Activated naive CD8-positive, alpha-beta T cell treated with anti-CD3 and anti-CD28 coated beads, Interleukin-2, amount 10 ng/mL, durations not matched to agents 7 days and 5 days (primary cell): ENCODE measurements around the gene MISP3. TPM values are rescaled to one million over a fixed set of nuclear protein-coding genes. Genes with fewer than 3 reads are reported as not detected.

ENCODE experiments used
- ATAC-seq: fragments of 150-1000 bp; cut with Tn5 transposase; one replicate; pipeline ENCODE4 v1.10.0; 2021; ENCODE audit warnings: low read depth, moderate library complexity
- POLR2A ChIA-PET: fragments of 350-600 bp; sonication (Branson Sonifier 250); formaldehyde crosslinking; loops from one replicate; lab custom pipeline; 2021; ENCODE audit warnings: antibody characterized with exemption; lab: Charles Lee
- DNase-seq: peaks from one replicate; pipeline ENCODE4 v3.0.0; 2021
- H3K27ac Mint-ChIP-seq: one replicate; pipeline ENCODE4 v1.8.0; 2022; ENCODE audit warnings: mild to moderate bottlenecking, mixed read lengths
- H3K27me3 Mint-ChIP-seq: one replicate; pipeline ENCODE4 v1.8.0; 2022; ENCODE audit warnings: mild to moderate bottlenecking, moderate library complexity, mixed read lengths
- H3K36me3 Mint-ChIP-seq: one replicate; pipeline ENCODE4 v1.8.0; 2021; ENCODE audit warnings: mild to moderate bottlenecking, mixed read lengths
- H3K4me1 Mint-ChIP-seq: one replicate; pipeline ENCODE4 v1.8.0; 2021; ENCODE audit warnings: mixed read lengths
- H3K4me3 Mint-ChIP-seq: one replicate; pipeline ENCODE4 v1.8.0; 2022; ENCODE audit warnings: mild to moderate bottlenecking, moderate library complexity, mixed read lengths
- H3K9me3 Mint-ChIP-seq: one replicate; pipeline ENCODE4 v1.8.0; 2021; ENCODE audit warnings: mixed read lengths
- total RNA-seq, 2 experiments: library from RNA; stranded (reverse); gene quantifications; one replicate each; pipeline ENCODE4 v1.2.3, GENCODE V29; 2021

The MISP3 gene
- total RNA-seq, 2 experiments from 2014 or later, result 1.1 to 1.6 TPM

- H3K36me3 Mint-ChIP-seq, result peaks cover 2% of the 10 kb centered on the region
- peak; percentile 1 for ATAC-seq
- no peak for DNase-seq
- H3K9me3 Mint-ChIP-seq, result no peaks in the 10 kb centered on the region
- peak overlapping the region; percentile 78 for H3K27ac Mint-ChIP-seq
- H3K4me3 Mint-ChIP-seq, result peak overlapping the region; percentile 98
- H3K27me3 Mint-ChIP-seq, result no peaks in the 10 kb centered on the region
- POLR2A ChIA-PET, result interaction anchor here (0.5 to 6.4 kb wide), 9 partner anchors 9 to 342 kb away, joined by 3 to 47 read pairs (median 5); partner anchors contain the start of gene ASF1B
- H3K4me1 Mint-ChIP-seq, result peaks cover 45% of the 10 kb centered on the region
Measured at GRCh38 chr19:14116918-14117578, 44.5 kb downstream of the MISP3 start.

- H3K27ac Mint-ChIP-seq, result peak within 1 kb of the TSS; percentile 88
- POLR2A ChIA-PET, result interaction anchor here (1.1 to 6.4 kb wide), 6 partner anchors 9 to 343 kb away, joined by 3 to 47 read pairs (median 6); partner anchors contain the start of gene ASF1B
- peak within 1 kb of the TSS; percentile 98 for H3K4me3 Mint-ChIP-seq
- peak; percentile 99 for DNase-seq
- no peaks in the 10 kb centered on the region for H3K27me3 Mint-ChIP-seq
- H3K9me3 Mint-ChIP-seq, result no peaks in the 10 kb centered on the region
- H3K36me3 Mint-ChIP-seq, result peaks cover 2% of the 10 kb centered on the region
- H3K4me1 Mint-ChIP-seq, result peaks cover 40% of the 10 kb centered on the region
- ATAC-seq, result peak; percentile 98
Measured at GRCh38 chr19:14117668-14118164, 45.1 kb downstream of the MISP3 start, which contains the start of gene PRKACA. PRKACA (minus strand) TSS chr19:14117762; CDS start chr19:14117547, 215 bp downstream.

GRCh38 chr19:14118165-14119051 lies 45.8 kb downstream of the MISP3 start:
- POLR2A ChIA-PET, result interaction anchor here (1.1 to 6.4 kb wide), 5 partner anchors 8 to 36 kb away, joined by 3 to 47 read pairs (median 6); partner anchors contain the start of gene ASF1B
- DNase-seq (peak; percentile 42), ATAC-seq (no peak)
- Mint-ChIP-seq H3K36me3 (peaks cover 4% of the 10 kb centered on the region), H3K9me3 (no peaks in the 10 kb centered on the region), H3K4me3 (peak overlapping the region; percentile 87), H3K27ac (peak overlapping the region; percentile 88), H3K4me1 (peaks cover 36% of the 10 kb centered on the region), H3K27me3 (no peaks in the 10 kb centered on the region)

GRCh38 chr19:14119146-14119545 lies 46.6 kb downstream of the MISP3 start:
- DNase-seq (no peak), ATAC-seq (no peak)
- Mint-ChIP-seq H3K4me3 (peak overlapping the region; percentile 87), H3K27ac (peak overlapping the region; percentile 88), H3K9me3 (no peaks in the 10 kb centered on the region), H3K4me1 (peaks cover 32% of the 10 kb centered on the region), H3K36me3 (peaks cover 4% of the 10 kb centered on the region), H3K27me3 (no peaks in the 10 kb centered on the region)
- POLR2A ChIA-PET, result interaction anchor here (6.4 kb wide), 1 partner anchor 17 kb away, joined by 47 read pairs; the partner anchor contains the start of gene ASF1B

GRCh38 chr19:14119644-14120496 lies 47.3 kb downstream of the MISP3 start:
- Mint-ChIP-seq H3K4me3 (no peak overlapping the region), H3K27me3 (no peaks in the 10 kb centered on the region), H3K9me3 (no peaks in the 10 kb centered on the region), H3K4me1 (peaks cover 29% of the 10 kb centered on the region), H3K36me3 (peaks cover 8% of the 10 kb centered on the region), H3K27ac (no peak overlapping the region)
- no peak for ATAC-seq
- no peak for DNase-seq
- POLR2A ChIA-PET, result interaction anchor here (6.4 kb wide), 1 partner anchor 16 kb away, joined by 47 read pairs; the partner anchor contains the start of gene ASF1B

GRCh38 chr19:14120497-14120780 lies 47.9 kb downstream of the MISP3 start:
- ATAC-seq (no peak), DNase-seq (no peak)
- no peaks in the 10 kb centered on the region for H3K27me3 Mint-ChIP-seq
- no peak overlapping the region for H3K27ac Mint-ChIP-seq
- H3K4me3 Mint-ChIP-seq, result no peak overlapping the region
- peaks cover 27% of the 10 kb centered on the region for H3K4me1 Mint-ChIP-seq
- H3K36me3 Mint-ChIP-seq, result peaks cover 10% of the 10 kb centered on the region
- H3K9me3 Mint-ChIP-seq, result no peaks in the 10 kb centered on the region
- POLR2A ChIA-PET, result no interaction called here

GRCh38 chr19:14122924-14123323 lies 50.3 kb downstream of the MISP3 start:
- Mint-ChIP-seq H3K4me3 (no peak overlapping the region), H3K36me3 (peaks cover 16% of the 10 kb centered on the region), H3K9me3 (no peaks in the 10 kb centered on the region), H3K27me3 (no peaks in the 10 kb centered on the region), H3K4me1 (peaks cover 15% of the 10 kb centered on the region), H3K27ac (no peak overlapping the region)
- ATAC-seq (no peak), DNase-seq (no peak)
- POLR2A ChIA-PET, result interaction anchor here (0.7 to 1.8 kb wide), 3 partner anchors 8 to 158 kb away, joined by 4 to 12 read pairs (median 6); partner anchors contain the start of gene ASF1B

Other genes starting within 250 kb of the MISP3 start
- gene NANOS3, start 195.7 kb upstream of the MISP3 start, total RNA-seq, result 1 to 10 TPM in 1 of 2 experiments, not detected in 1; 2.3 TPM
- gene BRME1, start 166.7 kb upstream of the MISP3 start, total RNA-seq, result 1 to 10 TPM; 5.5 to 7.2 TPM
- 10 to 100 TPM; 34.7 to 34.8 TPM for gene CC2D1A, start 166.6 kb upstream of the MISP3 start, total RNA-seq
- 1 to 10 TPM; 1.2 to 1.4 TPM for gene PODNL1, start 134.4 kb upstream of the MISP3 start, total RNA-seq
- 100 to 1,000 TPM; 105 to 106 TPM for gene DCAF15, start 120.3 kb upstream of the MISP3 start, total RNA-seq
- 10 to 100 TPM; 17.7 to 22.2 TPM for gene RFX1, start 66.5 kb upstream of the MISP3 start, total RNA-seq
- not detected for gene RLN3, start 44.6 kb upstream of the MISP3 start, total RNA-seq
- 10 to 100 TPM; 41.6 to 43.8 TPM for gene IL27RA, start 41.0 kb upstream of the MISP3 start, total RNA-seq
- not detected for gene PALM3, start 10.7 kb upstream of the MISP3 start, total RNA-seq
- gene C19orf67, start 13.0 kb downstream of the MISP3 start, total RNA-seq, result not detected
- gene SAMD1, start 18.0 kb downstream of the MISP3 start, total RNA-seq, result 10 to 100 TPM; 58.3 to 65.6 TPM
- gene PRKACA, start 45.0 kb downstream of the MISP3 start, total RNA-seq, result 10 to 100 TPM; 64.1 to 66.9 TPM
- 10 to 100 TPM; 75.3 to 82.4 TPM for gene ASF1B, start 63.8 kb downstream of the MISP3 start, total RNA-seq
- 10 to 100 TPM; 15.0 to 16.4 TPM for gene ADGRL1, start 133.4 kb downstream of the MISP3 start, total RNA-seq